DND-41 (cell line): ENCODE measurements around the gene FOXP1.

Experiments used
- ATAC-seq: fragments of 200-7000 bp; cut with Tn5 transposase; 3 replicates; pipeline ENCODE4 v1.9.1; 2021; ENCODE audit warnings: low read depth; ENCODE audit not compliant: insufficient read depth
- DNase-seq: peaks from one replicate; pipeline ENCODE4 v3.0.0-alpha.2; 2020
- H2AFZ ChIP-seq: 2 replicates; pipeline ENCODE4 v1.6.0; 2012; ENCODE audit warnings: low read depth, low read length
- H3K27ac ChIP-seq: 2 replicates; pipeline ENCODE4 v1.5.1; 2012; ENCODE audit warnings: low read length, inconsistent platforms
- H3K27me3 ChIP-seq: fragments of 200-600 bp; sonication (generic); 2 replicates; pipeline ENCODE4 v1.6.0; 2012; ENCODE audit warnings: low read length, mild to moderate bottlenecking, inconsistent platforms; ENCODE audit not compliant: insufficient read depth, poor library complexity
- H3K36me3 ChIP-seq: 2 replicates; pipeline ENCODE4 v1.5.1; 2012; ENCODE audit warnings: low read length, inconsistent platforms; ENCODE audit not compliant: insufficient read depth
- H3K4me1 ChIP-seq: 2 replicates; pipeline ENCODE4 v1.5.1; 2012; ENCODE audit warnings: mild to moderate bottlenecking, low read length; ENCODE audit not compliant: insufficient read depth
- H3K4me2 ChIP-seq: 2 replicates; pipeline ENCODE4 v1.6.0; 2012; ENCODE audit warnings: mild to moderate bottlenecking, moderate library complexity, low read length, inconsistent platforms; ENCODE audit not compliant: insufficient read depth
- H3K4me3 ChIP-seq, 2 experiments: fragments of 200-600 bp in 1 of 2; shearing (Covaris generic) in 1 of 2; 2 replicates each; pipeline ENCODE4 v1.5.1; 2012 to 2016; ENCODE audit warnings: inconsistent platforms in 2 of 2, low read length in 2 of 2, mild to moderate bottlenecking in 2 of 2, low read depth in 1 of 2, moderate library complexity in 1 of 2
- H3K79me2 ChIP-seq: 2 replicates; pipeline ENCODE4 v1.6.0; 2012; ENCODE audit warnings: low read length, inconsistent platforms; ENCODE audit not compliant: insufficient read depth
- H3K9ac ChIP-seq: 2 replicates; pipeline ENCODE4 v1.6.0; 2012; ENCODE audit warnings: low read depth, mild to moderate bottlenecking, inconsistent platforms, low read length, moderate library complexity
- H3K9me3 ChIP-seq: 2 replicates; pipeline ENCODE4 v1.5.1; 2012; ENCODE audit warnings: low read length, moderate library complexity, mild to moderate bottlenecking, inconsistent platforms; ENCODE audit not compliant: insufficient read depth, severe bottlenecking
- H4K20me1 ChIP-seq: 2 replicates; pipeline ENCODE4 v1.6.0; 2012; ENCODE audit warnings: low read length; ENCODE audit not compliant: insufficient read depth
- EZH2 ChIP-seq: IDR thresholded peaks from 3 replicates; pipeline ENCODE4 v1.6.1; 2012; ENCODE audit warnings: borderline replicate concordance, low read depth, mild to moderate bottlenecking, moderate library complexity, low read length, inconsistent platforms; ENCODE audit not compliant: severe bottlenecking
- TF ChIP-seq, protein P1 (sequence below): IDR thresholded peaks from 2 replicates; pipeline ENCODE4 v1.5.1; 2012; ENCODE audit warnings: borderline replicate concordance, low read length, moderate library complexity, mild to moderate bottlenecking; ENCODE audit not compliant: poor library complexity, severe bottlenecking; ENCODE audit errors: extremely low read depth

FOXP1 gene

DNA sequence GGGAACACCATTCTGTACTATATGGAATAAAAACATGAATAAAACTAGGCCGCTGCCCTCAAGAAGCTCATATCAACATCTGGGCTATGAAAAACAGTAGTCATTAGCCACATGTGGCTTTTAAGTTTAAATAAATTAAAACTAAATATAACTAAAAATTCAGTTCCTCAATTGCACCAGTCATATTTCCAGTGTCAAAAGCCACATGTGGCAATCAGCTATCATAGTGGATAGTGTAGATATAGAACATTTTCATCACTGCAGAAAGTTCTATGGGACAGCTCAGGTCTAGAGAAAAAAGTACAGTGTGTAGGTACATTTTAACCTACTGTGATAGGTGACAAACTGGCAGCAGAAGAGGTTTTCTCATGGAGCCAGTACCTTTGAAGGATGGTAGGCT lies 261.4 kb downstream of the FOXP1 start:
- ATAC-seq (no peak), DNase-seq (no peak)
- Histone ChIP-seq H3K4me3 (no peak overlapping the region), H3K27ac (no peak overlapping the region), H2AFZ (no peak overlapping the region), H3K9me3 (no peaks in the 10 kb centered on the region), H3K4me1 (peaks cover 9% of the 10 kb centered on the region), H4K20me1 (peaks cover 6% of the 10 kb centered on the region), H3K4me2 (no peak overlapping the region), H3K36me3 (no peaks in the 10 kb centered on the region), H3K9ac (no peak overlapping the region), H3K79me2 (0 out of 2 replicates have a peak, but pooled peaks cover 6% of the 10 kb centered on the region), H3K27me3 (no peaks in the 10 kb centered on the region)
- TF ChIP-seq, protein P1, sequence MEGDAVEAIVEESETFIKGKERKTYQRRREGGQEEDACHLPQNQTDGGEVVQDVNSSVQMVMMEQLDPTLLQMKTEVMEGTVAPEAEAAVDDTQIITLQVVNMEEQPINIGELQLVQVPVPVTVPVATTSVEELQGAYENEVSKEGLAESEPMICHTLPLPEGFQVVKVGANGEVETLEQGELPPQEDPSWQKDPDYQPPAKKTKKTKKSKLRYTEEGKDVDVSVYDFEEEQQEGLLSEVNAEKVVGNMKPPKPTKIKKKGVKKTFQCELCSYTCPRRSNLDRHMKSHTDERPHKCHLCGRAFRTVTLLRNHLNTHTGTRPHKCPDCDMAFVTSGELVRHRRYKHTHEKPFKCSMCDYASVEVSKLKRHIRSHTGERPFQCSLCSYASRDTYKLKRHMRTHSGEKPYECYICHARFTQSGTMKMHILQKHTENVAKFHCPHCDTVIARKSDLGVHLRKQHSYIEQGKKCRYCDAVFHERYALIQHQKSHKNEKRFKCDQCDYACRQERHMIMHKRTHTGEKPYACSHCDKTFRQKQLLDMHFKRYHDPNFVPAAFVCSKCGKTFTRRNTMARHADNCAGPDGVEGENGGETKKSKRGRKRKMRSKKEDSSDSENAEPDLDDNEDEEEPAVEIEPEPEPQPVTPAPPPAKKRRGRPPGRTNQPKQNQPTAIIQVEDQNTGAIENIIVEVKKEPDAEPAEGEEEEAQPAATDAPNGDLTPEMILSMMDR = no peak
- no peak for TF ChIP-seq EZH2

DNA sequence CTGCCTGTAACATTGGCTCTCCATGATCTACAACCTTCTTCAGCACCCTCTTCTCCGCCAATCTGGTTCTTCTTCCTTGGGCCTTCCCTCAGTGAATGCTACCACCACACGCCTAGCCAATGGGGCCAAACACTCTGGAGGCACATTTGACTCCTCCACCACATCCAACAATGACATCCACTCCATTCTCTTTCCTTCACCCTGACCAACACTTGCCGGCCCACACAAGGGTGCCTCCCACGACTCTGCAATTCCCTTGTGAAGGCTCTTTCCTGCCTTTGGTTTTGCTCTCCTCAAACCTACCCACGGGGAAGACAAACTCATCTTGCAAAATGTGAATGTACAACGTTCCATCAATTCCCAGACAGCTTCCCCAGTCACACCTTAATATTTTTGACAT lies 263.8 kb downstream of the FOXP1 start:
- Histone ChIP-seq H3K27me3 (no peaks in the 10 kb centered on the region), H3K4me2 (no peak overlapping the region), H3K27ac (no peak overlapping the region; the same call in 1 of the 2 replicates), H4K20me1 (peaks cover 10% of the 10 kb centered on the region), H3K9me3 (no peaks in the 10 kb centered on the region), H3K4me3 (no peak overlapping the region), H3K9ac (no peak overlapping the region), H3K79me2 (0 out of 2 replicates have a peak, but pooled peaks cover 8% of the 10 kb centered on the region), H2AFZ (no peak overlapping the region), H3K36me3 (no peaks in the 10 kb centered on the region), H3K4me1 (peaks cover 9% of the 10 kb centered on the region)
- ATAC-seq (no peak), DNase-seq (no peak)
- TF ChIP-seq, protein P1 = no peak
- no peak for TF ChIP-seq EZH2

DNA sequence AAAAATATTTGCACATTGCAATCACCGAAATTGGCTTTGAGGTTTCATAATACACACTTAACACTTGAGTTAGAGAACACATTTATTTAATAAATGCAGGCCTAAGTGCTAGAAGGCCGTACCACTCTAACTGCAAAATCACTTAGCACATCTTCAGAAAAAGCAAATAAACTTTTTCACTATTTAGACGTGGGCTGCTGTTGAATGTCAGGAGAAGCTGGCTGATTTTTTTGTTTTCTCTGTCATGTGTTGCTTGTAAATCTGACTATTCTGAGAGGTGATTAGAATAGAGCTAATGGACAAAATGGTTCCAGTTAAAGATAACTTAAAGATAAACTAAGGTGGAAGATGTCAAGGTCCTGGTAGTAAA lies 265.1 kb downstream of the FOXP1 start:
- no peak overlapping the region for H3K4me2 ChIP-seq
- peaks cover 10% of the 10 kb centered on the region for H4K20me1 ChIP-seq
- no peaks in the 10 kb centered on the region for H3K36me3 ChIP-seq
- no peak overlapping the region for H3K4me3 ChIP-seq
- no peak overlapping the region for H2AFZ ChIP-seq
- no peak overlapping the region for H3K9ac ChIP-seq
- H3K27ac ChIP-seq = no peak overlapping the region
- no peak for TF ChIP-seq EZH2
- TF ChIP-seq, protein P1 = no peak
- no peaks in the 10 kb centered on the region for H3K27me3 ChIP-seq
- peaks cover 9% of the 10 kb centered on the region for H3K4me1 ChIP-seq
- H3K79me2 ChIP-seq = 0 out of 2 replicates have a peak, but pooled peaks cover 10% of the 10 kb centered on the region
- ATAC-seq = no peak
- H3K9me3 ChIP-seq = no peaks in the 10 kb centered on the region
- DNase-seq = no peak

DNA sequence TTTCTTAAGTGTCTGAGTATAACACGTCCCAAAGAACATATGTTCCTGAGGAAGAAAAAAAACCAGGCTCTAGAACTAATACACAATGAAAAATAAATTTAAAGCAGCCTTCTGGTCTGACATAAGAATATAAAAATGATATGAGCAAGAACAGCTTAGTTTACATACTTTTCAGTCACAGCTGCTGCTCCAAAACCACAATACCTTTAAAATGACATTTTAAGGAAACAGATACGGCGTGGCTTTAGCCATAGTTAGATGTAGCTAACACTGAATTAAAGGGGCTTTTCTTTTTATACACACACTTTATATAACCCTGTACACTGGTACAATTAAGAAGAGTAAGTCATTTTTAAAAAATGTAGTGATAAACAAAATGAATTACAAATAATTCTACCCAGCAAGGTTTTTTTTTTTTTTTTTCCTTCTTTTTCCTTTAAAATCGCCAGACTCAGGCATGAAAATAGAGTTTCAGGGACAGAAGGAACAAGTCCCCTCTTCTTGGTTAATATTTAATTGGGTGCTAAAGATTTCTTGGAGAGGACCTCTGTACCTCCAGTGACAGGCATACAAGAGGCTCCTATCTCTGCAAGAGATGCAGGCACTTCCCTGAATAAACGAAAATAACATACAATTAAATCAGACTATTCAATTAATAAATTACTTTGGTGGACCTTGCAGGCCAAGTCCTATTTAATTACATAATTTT lies 265.6 kb downstream of the FOXP1 start:
- Histone ChIP-seq H3K4me3 (no peak overlapping the region), H3K27me3 (no peaks in the 10 kb centered on the region), H3K9me3 (no peaks in the 10 kb centered on the region), H3K79me2 (0 out of 2 replicates have a peak, but pooled peaks cover 10% of the 10 kb centered on the region), H3K9ac (no peak overlapping the region), H3K4me1 (peaks cover 9% of the 10 kb centered on the region), H2AFZ (no peak overlapping the region), H3K36me3 (no peaks in the 10 kb centered on the region), H3K27ac (no peak overlapping the region), H3K4me2 (no peak overlapping the region), H4K20me1 (peaks cover 10% of the 10 kb centered on the region)
- peak; percentile 67; the same call in 2 of the 3 replicates for ATAC-seq
- no peak for DNase-seq
- TF ChIP-seq, protein P1 = no peak
- no peak for TF ChIP-seq EZH2
